Germinal center (tissue), 1 donor: ENCODE data around the gene POPDC3.
A peak's percentile ranks its signal among the peaks of the same experiment; 100 is the strongest.
"Not testable (repeated sequence)": the region's sequence is repeated elsewhere in the genome, so short reads cannot be mapped to it uniquely, and the experiment has no call there.

Experiments used
- DNase-seq: peaks from one replicate; pipeline ENCODE4 v3.0.0; 2012; ENCODE audit warnings: mixed read lengths, low spot score

The POPDC3 gene

GRCh38 chr6:105179244-105180065, at the start of gene POPDC3:
TSS of gene POPDC3 (minus strand) at chr6:105180014. CDS start at chr6:105161909, 18,105 bp downstream.
- peak; percentile 17 for DNase-seq

- no peak for DNase-seq
These were observed 47.5 kb upstream of the POPDC3 start for GRCh38 chr6:105227295-105227767.

GRCh38 chr6:105226598-105227294, 46.9 kb upstream of the POPDC3 start:
- no peak for DNase-seq

GRCh38 chr6:105223242-105223641, 43.4 kb upstream of the POPDC3 start:
- no peak for DNase-seq

- DNase-seq, result not testable (repeated sequence)
These were observed 41.4 kb upstream of the POPDC3 start for GRCh38 chr6:105221219-105221618.

- DNase-seq, result no peak
These were observed 40.4 kb upstream of the POPDC3 start for GRCh38 chr6:105220186-105220585.

- not testable (repeated sequence) for DNase-seq
These were observed 39.4 kb upstream of the POPDC3 start for GRCh38 chr6:105219218-105219617.

- no peak for DNase-seq
These were observed 35.7 kb upstream of the POPDC3 start for GRCh38 chr6:105215506-105215905.

- no peak for DNase-seq
These were observed 34.9 kb upstream of the POPDC3 start for GRCh38 chr6:105214668-105215067.

- DNase-seq, result no peak
These were observed 33.5 kb upstream of the POPDC3 start for GRCh38 chr6:105213272-105213671.

- no peak for DNase-seq
These were observed 32.8 kb upstream of the POPDC3 start for GRCh38 chr6:105212587-105212986.

GRCh38 chr6:105211831-105212230, 32.0 kb upstream of the POPDC3 start:
- no peak for DNase-seq

- DNase-seq, result no peak
These were observed 31.2 kb upstream of the POPDC3 start for GRCh38 chr6:105210932-105211531.

GRCh38 chr6:105209950-105210706, 30.3 kb upstream of the POPDC3 start:
- no peak for DNase-seq

GRCh38 chr6:105207524-105208269, 27.9 kb upstream of the POPDC3 start:
- no peak for DNase-seq

- no peak for DNase-seq
These were observed 25.0 kb upstream of the POPDC3 start for GRCh38 chr6:105204768-105205167.

GRCh38 chr6:105204331-105204730, 24.5 kb upstream of the POPDC3 start:
- no peak for DNase-seq

- DNase-seq, result no peak
These were observed 22.7 kb upstream of the POPDC3 start for GRCh38 chr6:105202486-105202885.

GRCh38 chr6:105200133-105200730, 20.4 kb upstream of the POPDC3 start:
- DNase-seq, result no peak

- DNase-seq, result no peak
These were observed 19.9 kb upstream of the POPDC3 start for GRCh38 chr6:105199711-105200110.

GRCh38 chr6:105196076-105196475, 16.3 kb upstream of the POPDC3 start:
- no peak for DNase-seq
